NCI-H1105 treated with DMSO at 0.1 percent for 48 hours (cell line): ENCODE results near the gene KRTAP10-4.
"Not testable (repeated sequence)": the region's sequence is repeated elsewhere in the genome, so short reads cannot be mapped to it uniquely, and the experiment has no call there.

Experiments
- DNase-seq: peaks from one replicate; lab custom pipeline; 2025; lab: John Stamatoyannopoulos, UW

Gene KRTAP10-4

DNA sequence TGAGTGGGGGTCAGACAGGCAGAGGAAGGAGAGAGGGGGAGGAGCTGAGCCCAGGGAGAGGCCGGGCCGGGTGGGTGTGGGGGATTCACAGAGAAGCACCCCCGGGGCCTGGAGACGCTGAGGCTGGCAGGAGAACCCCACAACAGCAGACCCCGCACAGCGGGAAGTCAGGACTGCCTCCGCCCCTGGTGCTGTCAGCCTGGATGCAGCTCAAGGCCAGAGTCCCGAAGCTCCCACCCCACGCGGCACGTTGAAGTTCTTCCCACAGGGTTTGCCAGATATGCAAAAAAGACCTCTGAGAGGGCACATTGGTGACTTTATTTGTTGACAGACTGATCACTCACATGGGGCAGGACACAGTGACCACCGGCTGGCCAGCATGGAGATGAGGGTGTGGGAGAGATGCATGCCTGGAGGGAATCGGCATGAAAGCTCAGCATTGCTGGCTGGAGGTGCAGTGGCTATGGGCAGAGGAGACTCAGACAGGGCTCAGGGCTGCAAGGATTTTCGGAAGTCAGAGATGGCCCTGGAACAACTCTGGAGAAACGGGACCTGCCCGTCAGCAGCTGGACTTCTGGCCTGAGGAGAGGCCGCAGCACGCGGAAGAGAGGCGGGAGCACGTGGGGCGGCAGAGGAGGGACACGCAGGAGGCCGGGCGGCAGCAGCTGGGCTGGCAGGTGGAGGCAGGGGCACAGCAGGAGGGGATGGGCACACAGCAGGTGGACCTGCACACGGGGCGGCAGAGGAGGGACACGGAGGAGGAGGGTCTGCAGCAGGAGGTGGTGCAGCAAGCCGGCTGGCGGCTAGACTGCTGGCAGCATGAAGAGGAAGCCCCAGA is 15.8 kb upstream of the KRTAP10-4 start:
- no peak for DNase-seq

DNA sequence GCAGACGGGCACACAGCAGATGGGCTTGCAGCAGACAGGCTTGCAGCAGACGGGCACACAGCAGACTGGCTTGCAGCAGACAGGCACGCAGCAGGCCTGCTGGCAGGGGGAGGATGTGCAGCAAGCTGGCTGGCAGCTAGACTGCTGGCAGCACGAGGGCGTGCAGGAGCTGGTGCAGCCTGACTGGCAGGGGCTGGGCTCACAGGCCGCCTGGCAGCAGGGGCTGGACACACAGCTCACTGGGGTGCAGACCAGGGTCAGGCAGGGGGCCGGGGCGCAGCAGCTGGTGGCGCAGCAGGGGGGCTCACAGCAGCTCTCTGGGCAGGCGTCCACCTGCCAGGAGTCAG is 15.2 kb upstream of the KRTAP10-4 start:
- not testable (repeated sequence) for DNase-seq

DNA sequence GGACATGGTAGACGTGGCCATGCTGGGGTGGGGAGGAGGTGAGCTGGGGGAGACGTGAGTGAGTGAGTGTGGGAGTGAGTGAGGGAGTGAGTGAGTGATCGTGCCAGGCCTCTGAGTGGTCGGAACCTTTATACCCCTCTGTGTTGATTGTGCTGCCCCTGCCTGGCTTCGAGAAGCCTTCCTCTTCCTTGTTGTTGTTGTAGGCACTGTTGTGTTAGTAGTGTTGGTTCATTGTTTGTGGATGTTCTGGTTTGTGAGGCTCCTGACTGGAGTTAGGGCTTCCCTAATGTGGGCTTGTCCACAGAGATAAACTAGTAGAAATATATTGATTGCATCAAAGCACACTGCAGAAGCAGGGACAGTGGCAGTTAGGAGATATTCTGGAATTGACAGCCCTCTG is 14.8 kb upstream of the KRTAP10-4 start, which contains the start of gene KRTAP10-3:
TSS of gene KRTAP10-3 (minus strand) at position 101 of the 400 bp plus-strand sequence. CDS start at position 21, 80 bp downstream.
- no peak for DNase-seq

- no peak for DNase-seq
Measured at GRCh38 chr21:44564099-44564498, 9.4 kb upstream of the KRTAP10-4 start.

DNA sequence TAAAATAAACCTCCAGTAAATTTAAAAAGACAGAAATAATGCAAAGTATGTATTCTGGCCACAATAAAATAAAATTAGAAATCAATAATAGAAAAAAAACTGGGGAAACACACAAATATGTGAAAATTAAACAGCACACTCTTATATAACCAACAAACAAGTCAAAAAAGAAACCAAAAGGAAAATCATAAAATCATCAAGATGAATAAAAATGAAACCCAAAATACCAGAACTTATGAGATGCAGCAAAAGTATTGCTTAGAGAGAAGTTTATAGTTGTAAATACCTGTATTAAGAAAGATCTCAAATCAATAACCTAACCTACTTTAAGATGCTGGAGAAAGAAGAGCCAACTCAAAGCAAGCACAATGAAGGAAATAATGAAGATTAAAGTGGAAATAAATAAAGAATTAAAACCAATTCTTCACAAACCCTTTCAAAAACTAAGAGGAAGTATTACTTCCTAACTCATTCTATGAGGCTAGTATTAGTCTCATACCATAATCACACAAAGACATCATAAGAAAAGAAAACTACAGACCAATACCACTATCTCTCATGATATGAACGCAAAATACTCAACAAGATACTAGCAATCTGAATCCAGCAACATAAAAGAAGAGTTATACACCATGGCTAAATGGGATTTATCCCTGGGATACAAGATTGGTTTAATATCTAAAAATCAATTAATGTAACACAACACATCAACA is 8.5 kb upstream of the KRTAP10-4 start:
- no peak for DNase-seq

- DNase-seq = no peak
Measured at GRCh38 chr21:44566403-44566802, 7.1 kb upstream of the KRTAP10-4 start.

- no peak for DNase-seq
Measured at GRCh38 chr21:44567481-44568171, 5.9 kb upstream of the KRTAP10-4 start.

DNA sequence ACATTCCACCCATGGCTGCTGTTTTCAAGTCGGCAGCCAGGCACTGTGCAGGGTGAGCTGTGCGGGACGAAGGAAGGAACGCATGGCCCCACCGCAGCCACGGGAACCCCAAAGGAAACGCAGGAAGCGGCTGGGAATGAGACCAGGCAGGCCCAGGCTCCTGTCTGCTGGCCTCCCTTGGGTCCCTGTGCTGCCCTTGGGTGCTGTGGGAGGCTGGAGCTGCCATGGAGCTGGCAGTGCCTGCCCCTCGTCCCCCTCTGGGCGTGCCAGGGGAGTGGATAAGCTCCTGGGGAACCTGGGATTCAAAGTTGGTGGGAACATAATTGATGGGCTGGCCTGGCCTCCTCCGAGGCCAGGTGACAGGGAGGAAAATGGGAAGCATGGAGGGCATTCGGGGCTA is 5.3 kb upstream of the KRTAP10-4 start:
- DNase-seq = no peak

DNA sequence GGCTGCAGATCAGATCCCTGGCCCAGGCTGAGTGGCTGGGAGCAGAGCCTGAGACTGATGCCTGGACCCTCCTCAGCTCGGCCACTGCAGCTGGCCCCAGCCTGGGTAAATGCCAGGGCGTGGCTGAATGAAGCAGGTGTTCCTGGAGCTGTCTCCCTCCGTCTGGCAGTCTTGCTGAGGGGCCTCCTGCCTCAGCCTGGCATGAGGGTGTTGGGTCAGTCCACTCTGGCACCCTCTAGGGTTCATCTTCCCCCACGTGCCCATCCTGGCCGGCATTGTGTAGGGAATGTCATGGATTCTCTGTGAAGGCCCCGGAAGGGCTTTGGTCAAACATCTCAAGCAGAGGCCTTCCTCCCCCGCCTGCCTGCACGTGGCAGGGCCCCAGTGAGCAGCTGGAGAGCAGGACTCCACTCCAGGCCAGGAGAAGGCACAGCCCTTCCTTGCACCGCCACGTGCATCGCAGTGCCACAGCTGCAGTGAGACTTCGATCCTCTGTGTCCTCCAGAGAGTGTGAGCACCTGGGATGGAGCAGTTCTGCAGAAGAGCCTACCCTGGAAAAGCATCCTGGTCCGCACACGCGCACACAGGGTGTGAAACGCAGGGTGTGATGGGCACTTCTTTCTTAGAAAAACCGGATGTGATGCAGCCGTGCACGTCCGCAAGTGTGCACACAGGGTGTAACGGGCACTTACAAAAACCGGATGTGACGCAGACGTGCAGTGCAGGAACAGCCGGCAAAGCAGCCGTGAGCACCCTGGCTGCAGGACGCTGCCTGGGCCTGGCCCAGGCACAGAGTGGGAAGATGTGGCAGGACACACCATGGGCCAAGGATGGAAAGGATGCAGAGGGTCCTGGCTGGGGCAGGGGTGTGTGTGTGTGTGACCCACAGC is 4.6 kb upstream of the KRTAP10-4 start:
- DNase-seq = no peak

- DNase-seq = no peak
Measured at GRCh38 chr21:44569861-44570517, 3.5 kb upstream of the KRTAP10-4 start.

DNA sequence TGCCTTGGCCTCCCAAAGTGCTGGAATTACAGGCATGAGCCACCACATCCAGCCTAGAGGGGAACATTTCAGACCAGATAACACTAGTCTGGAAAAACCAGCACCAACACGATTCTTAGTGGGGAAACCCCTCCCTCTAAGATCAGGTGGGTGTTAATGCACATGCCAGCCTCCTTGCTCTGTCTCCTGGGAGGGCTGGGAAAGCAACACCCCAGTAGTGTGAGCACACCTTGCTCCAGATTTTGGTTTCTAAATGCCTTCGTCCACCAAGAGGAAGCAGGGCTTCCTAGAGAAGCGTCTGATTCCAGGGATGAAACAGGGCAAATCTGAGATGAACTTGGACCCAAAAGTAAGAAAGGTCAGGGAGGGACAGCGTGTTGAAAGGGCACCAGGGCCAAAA is 2.2 kb upstream of the KRTAP10-4 start:
- no peak for DNase-seq

- no peak for DNase-seq
Measured at GRCh38 chr21:44571844-44572782, 1.4 kb upstream of the KRTAP10-4 start.

DNA sequence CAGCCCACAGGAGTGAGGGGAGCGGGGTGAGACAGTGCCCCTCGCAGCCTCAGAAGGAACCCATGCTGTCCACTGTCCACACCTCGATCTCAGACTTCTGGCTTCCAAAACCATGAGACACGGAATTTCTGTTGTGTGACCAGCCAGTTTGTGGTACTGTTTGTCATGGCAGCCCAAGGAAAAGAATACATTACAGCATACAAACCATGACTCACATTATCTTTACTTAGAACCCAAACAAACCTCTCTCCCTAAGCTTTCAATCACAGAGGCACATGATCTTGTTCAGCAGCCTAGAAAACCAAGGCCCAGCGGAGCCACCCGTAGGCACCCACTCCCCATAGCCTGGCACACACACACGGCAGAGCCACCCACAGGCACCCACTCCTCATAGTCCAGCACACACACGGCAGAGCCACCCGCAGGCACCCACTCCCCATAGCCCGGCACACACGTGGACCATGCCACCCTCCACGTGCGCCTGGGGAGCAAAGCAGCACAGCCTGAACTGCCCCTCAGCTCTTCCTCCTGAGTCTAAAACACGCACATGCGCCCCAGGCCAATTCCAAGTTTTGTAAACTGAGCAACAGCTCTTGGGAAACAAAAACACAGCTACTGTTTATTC is 458 bp upstream of the KRTAP10-4 start:
- DNase-seq = no peak

- DNase-seq = no peak
Measured at GRCh38 chr21:44574457-44575306, 1.2 kb downstream of the KRTAP10-4 start.

DNA sequence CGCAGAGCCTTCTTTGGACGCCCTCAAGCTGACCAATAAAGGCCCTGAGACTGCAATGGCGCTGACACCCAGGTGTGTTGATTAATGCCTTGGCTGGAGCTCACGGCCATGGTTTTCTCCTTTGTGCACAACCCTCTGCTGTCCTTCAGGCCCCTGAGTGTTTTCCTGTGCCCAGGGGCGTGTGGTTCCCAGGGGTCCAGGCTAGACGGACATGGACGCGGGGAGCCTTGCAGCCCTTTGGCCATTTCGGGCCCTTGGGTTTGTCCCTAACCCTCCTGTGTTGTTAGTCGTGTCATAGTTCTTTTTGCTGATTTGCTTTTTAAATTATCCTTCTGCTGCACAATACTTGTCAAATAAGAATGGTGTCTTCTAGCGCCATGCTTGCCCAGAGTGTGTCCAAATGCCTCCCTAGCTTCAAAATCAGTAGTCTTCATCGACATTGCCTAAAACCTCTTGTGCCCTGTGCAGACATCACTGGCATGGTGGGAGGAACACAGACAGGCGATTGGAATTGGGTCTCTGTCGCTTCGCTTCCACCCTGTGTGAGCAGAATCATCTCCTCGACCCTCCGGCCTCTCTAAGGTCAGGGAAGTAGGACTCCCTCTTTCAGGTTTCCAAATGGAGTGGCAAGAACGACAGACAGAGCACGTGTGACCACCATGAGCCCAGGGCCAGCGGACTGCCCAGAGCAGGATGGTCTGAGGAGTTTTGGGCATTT is 1.9 kb downstream of the KRTAP10-4 start:
- DNase-seq = no peak

- DNase-seq = no peak
Measured at GRCh38 chr21:44576025-44576420, 2.5 kb downstream of the KRTAP10-4 start.

GRCh38 chr21:44578371-44579055 is 5.0 kb downstream of the KRTAP10-4 start:
- no peak for DNase-seq
